IMR-90 (cell line): ENCODE data around the gene LETM1.

Experiments
- FOS ChIP-seq: fragments of 150-350 bp; IDR thresholded peaks from 2 replicates; pipeline ENCODE4 v1.6.1; 2016; ENCODE audit warnings: low read depth, low read length
- POLR2A ChIP-seq: IDR thresholded peaks from 2 replicates; pipeline ENCODE4 v1.6.1; 2012; ENCODE audit warnings: mild to moderate bottlenecking, low read depth, low read length
- RFX5 ChIP-seq: IDR thresholded peaks from 2 replicates; pipeline ENCODE4 v1.8.0; 2012; ENCODE audit warnings: low read depth, mild to moderate bottlenecking, low read length, moderate library complexity
- TF ChIP-seq, protein P1 (sequence below): conservative IDR thresholded peaks from 2 replicates; pipeline ENCODE4 v1.5.1; 2012; ENCODE audit warnings: mild to moderate bottlenecking, low read depth, low read length, improper control_type of control experiment
- TF ChIP-seq, protein P2 (sequence below): fragments of 150-350 bp; IDR thresholded peaks from 2 replicates; pipeline ENCODE4 v1.6.1; 2016; ENCODE audit warnings: low read depth, mild to moderate bottlenecking, low read length, moderate library complexity, borderline replicate concordance

DNA sequence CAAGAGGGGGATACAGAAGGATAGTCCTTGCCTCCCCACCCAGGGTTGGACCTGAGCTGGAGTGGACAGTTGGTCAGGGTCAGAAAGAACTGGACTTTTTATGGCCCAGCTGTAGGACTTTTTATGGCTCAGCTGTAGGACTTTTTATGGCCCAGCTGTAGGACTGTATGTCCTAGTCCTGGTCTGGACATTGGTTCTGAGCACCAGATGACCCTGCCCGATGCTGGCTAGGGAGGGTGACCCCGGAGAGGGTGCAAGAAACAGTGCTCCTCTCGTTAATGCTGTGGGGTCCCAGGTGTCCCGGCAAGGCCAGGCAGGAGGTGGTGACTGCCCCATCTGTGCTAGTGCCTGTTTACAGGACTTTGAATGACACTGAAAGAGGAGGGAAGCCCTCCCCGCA is 2.0 kb upstream of the LETM1 start:
- TF ChIP-seq, protein P1, sequence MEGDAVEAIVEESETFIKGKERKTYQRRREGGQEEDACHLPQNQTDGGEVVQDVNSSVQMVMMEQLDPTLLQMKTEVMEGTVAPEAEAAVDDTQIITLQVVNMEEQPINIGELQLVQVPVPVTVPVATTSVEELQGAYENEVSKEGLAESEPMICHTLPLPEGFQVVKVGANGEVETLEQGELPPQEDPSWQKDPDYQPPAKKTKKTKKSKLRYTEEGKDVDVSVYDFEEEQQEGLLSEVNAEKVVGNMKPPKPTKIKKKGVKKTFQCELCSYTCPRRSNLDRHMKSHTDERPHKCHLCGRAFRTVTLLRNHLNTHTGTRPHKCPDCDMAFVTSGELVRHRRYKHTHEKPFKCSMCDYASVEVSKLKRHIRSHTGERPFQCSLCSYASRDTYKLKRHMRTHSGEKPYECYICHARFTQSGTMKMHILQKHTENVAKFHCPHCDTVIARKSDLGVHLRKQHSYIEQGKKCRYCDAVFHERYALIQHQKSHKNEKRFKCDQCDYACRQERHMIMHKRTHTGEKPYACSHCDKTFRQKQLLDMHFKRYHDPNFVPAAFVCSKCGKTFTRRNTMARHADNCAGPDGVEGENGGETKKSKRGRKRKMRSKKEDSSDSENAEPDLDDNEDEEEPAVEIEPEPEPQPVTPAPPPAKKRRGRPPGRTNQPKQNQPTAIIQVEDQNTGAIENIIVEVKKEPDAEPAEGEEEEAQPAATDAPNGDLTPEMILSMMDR: no peak
- TF ChIP-seq POLR2A: no peak
- TF ChIP-seq, protein P2, sequence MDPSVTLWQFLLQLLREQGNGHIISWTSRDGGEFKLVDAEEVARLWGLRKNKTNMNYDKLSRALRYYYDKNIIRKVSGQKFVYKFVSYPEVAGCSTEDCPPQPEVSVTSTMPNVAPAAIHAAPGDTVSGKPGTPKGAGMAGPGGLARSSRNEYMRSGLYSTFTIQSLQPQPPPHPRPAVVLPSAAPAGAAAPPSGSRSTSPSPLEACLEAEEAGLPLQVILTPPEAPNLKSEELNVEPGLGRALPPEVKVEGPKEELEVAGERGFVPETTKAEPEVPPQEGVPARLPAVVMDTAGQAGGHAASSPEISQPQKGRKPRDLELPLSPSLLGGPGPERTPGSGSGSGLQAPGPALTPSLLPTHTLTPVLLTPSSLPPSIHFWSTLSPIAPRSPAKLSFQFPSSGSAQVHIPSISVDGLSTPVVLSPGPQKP: no peak
- TF ChIP-seq RFX5: no peak
- TF ChIP-seq FOS: no peak
